ENCODE results near the gene FBXO39.

The FBXO39 gene

DNA sequence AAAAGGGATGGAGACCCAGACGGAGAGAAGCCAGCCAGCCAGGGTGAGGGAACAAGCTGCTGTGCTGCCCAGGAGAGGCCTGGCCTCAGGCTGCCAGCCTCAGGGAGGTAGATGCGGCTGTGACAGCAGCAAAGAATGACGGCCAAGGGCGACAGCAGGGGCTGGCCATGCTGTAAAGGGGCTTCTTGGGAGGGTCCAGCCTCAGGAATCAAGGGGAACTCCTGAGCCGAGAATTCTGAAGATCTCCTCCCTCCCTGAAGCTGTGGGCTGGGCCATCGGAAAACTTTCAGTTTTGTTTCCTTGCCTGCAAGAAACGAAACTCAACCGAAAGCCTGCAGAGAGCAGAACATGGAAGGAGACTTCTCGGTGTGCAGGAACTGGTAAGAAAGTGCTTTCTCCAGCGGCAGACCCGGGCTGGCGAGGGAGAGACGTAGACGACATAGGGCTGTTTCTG lies 20.3 kb upstream of the FBXO39 start, which contains the start of gene XAF1:
TSS of gene XAF1 (plus strand) at position 316 of the 454 bp plus-strand sequence. CDS start at position 349, 33 bp downstream.
- TF ChIP-seq ZNF211 (tag by site-specific recombination; IDR thresholded peaks at IDR 0.05; ENCODE audit: low read depth) (no peak), ZSCAN18 (tag by site-specific recombination; IDR thresholded peaks at IDR 0.05) (no peak), ZBTB11 (tag by site-specific recombination; conservative IDR thresholded peaks at IDR 0.05; ENCODE audit: low read depth) (no peak), ZNF670 (tag by site-specific recombination; IDR thresholded peaks at IDR 0.05; ENCODE audit: low read depth) (no peak), KLF9 (tag by site-specific recombination; IDR thresholded peaks at IDR 0.05; ENCODE audit: low read depth) (no peak), ZNF768 (tag by site-specific recombination; IDR thresholded peaks at IDR 0.05) (no peak), ZNF701 (tag by site-specific recombination; IDR thresholded peaks at IDR 0.05) (no peak), ZNF558 (tag by site-specific recombination; IDR thresholded peaks at IDR 0.05) (no peak), PRDM4 (tag by site-specific recombination; IDR thresholded peaks at IDR 0.05) (no peak), ZNF416 (tag by site-specific recombination; IDR thresholded peaks at IDR 0.05) (no peak), ZNF571 (tag by site-specific recombination; IDR thresholded peaks at IDR 0.05) (no peak), ZNF341 (tag by site-specific recombination; IDR thresholded peaks at IDR 0.05; ENCODE audit: low read depth) (no peak), ZBTB26 (tag by site-specific recombination; optimal IDR thresholded peaks at IDR 0.05) (no peak), TCF7L2 (IDR thresholded peaks at IDR 0.05; ENCODE audit: borderline replicate concordance, low read depth, low read length) (no peak), KLF1 (tag by site-specific recombination; IDR thresholded peaks at IDR 0.05) (no peak), WT1 (tag by site-specific recombination; IDR thresholded peaks at IDR 0.05) (no peak)
- TF ChIP-seq, protein P1, sequence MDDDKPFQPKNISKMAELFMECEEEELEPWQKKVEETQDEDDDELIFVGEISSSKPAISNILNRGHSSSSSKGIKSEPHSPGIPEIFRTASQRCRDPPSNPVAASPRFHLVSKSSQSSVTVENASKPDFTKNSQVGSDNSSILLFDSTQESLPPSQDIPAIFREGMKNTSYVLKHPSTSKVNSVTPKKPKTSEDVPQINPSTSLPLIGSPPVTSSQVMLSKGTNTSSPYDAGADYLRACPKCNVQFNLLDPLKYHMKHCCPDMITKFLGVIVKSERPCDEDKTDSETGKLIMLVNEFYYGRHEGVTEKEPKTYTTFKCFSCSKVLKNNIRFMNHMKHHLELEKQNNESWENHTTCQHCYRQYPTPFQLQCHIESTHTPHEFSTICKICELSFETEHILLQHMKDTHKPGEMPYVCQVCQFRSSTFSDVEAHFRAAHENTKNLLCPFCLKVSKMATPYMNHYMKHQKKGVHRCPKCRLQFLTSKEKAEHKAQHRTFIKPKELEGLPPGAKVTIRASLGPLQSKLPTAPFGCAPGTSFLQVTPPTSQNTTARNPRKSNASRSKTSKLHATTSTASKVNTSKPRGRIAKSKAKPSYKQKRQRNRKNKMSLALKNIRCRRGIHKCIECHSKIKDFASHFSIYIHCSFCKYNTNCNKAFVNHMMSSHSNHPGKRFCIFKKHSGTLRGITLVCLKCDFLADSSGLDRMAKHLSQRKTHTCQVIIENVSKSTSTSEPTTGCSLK (tag by site-specific recombination; IDR thresholded peaks at IDR 0.05) = no peak
- Histone ChIP-seq H3K36me3 (ENCODE audit: control insufficient read depth in 2 of 2, insufficient read depth in 1 of 2, low read length in 2 of 2) (no peaks in the 10 kb centered on the region), H3K4me1 (ENCODE audit: control insufficient read depth, insufficient read depth, low read length) (no peaks in the 10 kb centered on the region; the same call in 1 of the 2 replicates), H3K4me3 (ENCODE audit: low read depth, low read length) (no peak within 1 kb of the TSS), H3K27ac (ENCODE audit: extremely low read depth, low read depth, low read length) (no peak within 1 kb of the TSS), H3K9me3 (ENCODE audit: control insufficient read depth, insufficient read depth, low read depth, low read length) (no peaks in the 10 kb centered on the region)
- CTCF ChIA-PET = interaction anchor here (0.6 kb wide), 1 partner anchor 63 kb away, joined by 3 read pairs; no protein-coding TSS in a partner anchor
- POLR2A ChIA-PET = interaction anchor here (0.7 kb wide), 1 partner anchor 931 kb away, joined by 4 read pairs; no protein-coding TSS in a partner anchor
